Mesenchymal stem cell (in vitro differentiated cells and primary cell): ENCODE measurements around the gene MTRFR.
A peak's percentile ranks its signal among the peaks of the same experiment; 100 is the strongest.
"Not testable (repeated sequence)": the region's sequence is repeated elsewhere in the genome, so short reads cannot be mapped to it uniquely, and the experiment has no call there.

Source experiments
- DNase-seq: peaks from one replicate; pipeline ENCODE4 v3.0.0-alpha.2; 2013
- H2AFZ ChIP-seq: one replicate; pipeline ENCODE4 v1.6.1; 2013; ENCODE audit warnings: low read depth, mild to moderate bottlenecking, control low read depth, inconsistent platforms, low read length, moderate library complexity
- H2AK5ac ChIP-seq: 2 replicates; pipeline ENCODE4 v1.6.1; 2013; ENCODE audit warnings: low read length, moderate library complexity, mild to moderate bottlenecking, inconsistent platforms; ENCODE audit not compliant: severe bottlenecking
- H2BK120ac ChIP-seq: one replicate; pipeline ENCODE4 v1.6.1; 2013; ENCODE audit warnings: low read depth, mild to moderate bottlenecking, inconsistent platforms, low read length, moderate library complexity
- H2BK12ac ChIP-seq, 2 experiments: one replicate each; pipeline ENCODE4 v1.6.1; 2013; ENCODE audit warnings: inconsistent platforms in 2 of 2, low read length in 2 of 2, mild to moderate bottlenecking in 2 of 2, moderate library complexity in 2 of 2, control low read depth in 1 of 2
- H2BK15ac ChIP-seq: one replicate; pipeline ENCODE4 v1.6.1; 2013; ENCODE audit warnings: mild to moderate bottlenecking, low read depth, inconsistent platforms; ENCODE audit not compliant: poor library complexity, severe bottlenecking
- H2BK5ac ChIP-seq: 2 replicates; pipeline ENCODE4 v1.6.1; 2013; ENCODE audit warnings: low read depth, mild to moderate bottlenecking, low read length, control low read depth, inconsistent platforms; ENCODE audit not compliant: poor library complexity, severe bottlenecking
- H3K14ac ChIP-seq, 2 experiments: one replicate each; pipeline ENCODE4 v1.6.1; 2013; ENCODE audit warnings: inconsistent platforms in 2 of 2, low read length in 2 of 2, control low read depth in 1 of 2, mild to moderate bottlenecking in 1 of 2, moderate library complexity in 1 of 2
- H3K18ac ChIP-seq, 2 experiments: one replicate each; pipeline ENCODE4 v1.6.1; 2013; ENCODE audit warnings: inconsistent platforms in 2 of 2, low read length in 2 of 2, control low read depth in 1 of 2, low read depth in 1 of 2, mild to moderate bottlenecking in 1 of 2
- H3K23ac ChIP-seq, 2 experiments: one replicate each; pipeline ENCODE4 v1.6.1; 2013; ENCODE audit warnings: inconsistent platforms in 2 of 2, low read length in 2 of 2, mild to moderate bottlenecking in 2 of 2, moderate library complexity in 2 of 2, control low read depth in 1 of 2
- H3K27ac ChIP-seq: 2 replicates; pipeline ENCODE4 v1.5.1; 2013; ENCODE audit warnings: mild to moderate bottlenecking, moderate library complexity, low read length, control low read depth, inconsistent platforms; ENCODE audit not compliant: poor library complexity, severe bottlenecking
- H3K27me3 ChIP-seq, 2 experiments: 2 replicates each; pipeline versions ENCODE4 v1.6.1 to v1.7.0; 2013; ENCODE audit warnings: low read length in 2 of 2, mild to moderate bottlenecking in 2 of 2, moderate library complexity in 2 of 2, control low read depth in 1 of 2, inconsistent platforms in 1 of 2; ENCODE audit not compliant: control insufficient read depth in 1 of 2, insufficient read depth in 1 of 2
- H3K36me3 ChIP-seq, 2 experiments: 2 replicates each; pipeline versions ENCODE4 v1.6.1 to v1.7.0; 2013; ENCODE audit warnings: low read length in 2 of 2, control low read depth in 1 of 2, inconsistent platforms in 1 of 2, low read depth in 1 of 2, mild to moderate bottlenecking in 1 of 2; ENCODE audit not compliant: insufficient read depth in 2 of 2, control insufficient read depth in 1 of 2
- H3K4ac ChIP-seq, 2 experiments: one replicate each; pipeline ENCODE4 v1.6.1; 2013; ENCODE audit warnings: inconsistent platforms in 2 of 2, low read length in 2 of 2, mild to moderate bottlenecking in 2 of 2, moderate library complexity in 2 of 2, control low read depth in 1 of 2, low read depth in 1 of 2
- H3K4me1 ChIP-seq: 2 replicates; pipeline ENCODE4 v1.6.1; 2013; ENCODE audit warnings: low read depth, low read length, control low read depth; ENCODE audit not compliant: control insufficient read depth, insufficient read depth
- H3K4me2 ChIP-seq: 2 replicates; pipeline ENCODE4 v1.6.1; 2013; ENCODE audit warnings: low read length, mild to moderate bottlenecking, inconsistent platforms; ENCODE audit not compliant: poor library complexity, severe bottlenecking
- H3K4me3 ChIP-seq, 2 experiments: 2 replicates each; pipeline versions ENCODE4 v1.5.1 to v1.7.0; 2013; ENCODE audit warnings: low read length in 2 of 2, mild to moderate bottlenecking in 2 of 2, control low read depth in 1 of 2, low read depth in 1 of 2; ENCODE audit not compliant: insufficient read depth in 1 of 2
- H3K79me1 ChIP-seq: replicated peaks from 2 replicates; pipeline ENCODE4 v1.6.1; 2013; ENCODE audit warnings: mild to moderate bottlenecking, control low read depth, low read length, inconsistent platforms; ENCODE audit not compliant: poor library complexity, severe bottlenecking
- H3K9ac ChIP-seq: 2 replicates; pipeline ENCODE4 v1.7.0; 2013; ENCODE audit warnings: mild to moderate bottlenecking, low read length, moderate library complexity
- H3K9me3 ChIP-seq: 2 replicates; pipeline ENCODE4 v1.7.0; 2013; ENCODE audit warnings: mild to moderate bottlenecking, low read length; ENCODE audit not compliant: control insufficient read depth
- H4K8ac ChIP-seq: one replicate; pipeline ENCODE4 v1.6.1; 2013; ENCODE audit warnings: inconsistent platforms, mild to moderate bottlenecking, low read length, moderate library complexity
- H4K91ac ChIP-seq: one replicate; pipeline ENCODE4 v1.6.1; 2013; ENCODE audit warnings: mild to moderate bottlenecking, low read length, inconsistent platforms
- WGBS: methylation state at CpG from one replicate; pipeline ENCODE4 v1.1.7; 2013; ENCODE audit warnings: mixed read lengths; 5-methylcytosine and 5-hydroxymethylcytosine counted together

Gene MTRFR

GRCh38 chr12:123248996-123249741, 15.9 kb downstream of the MTRFR start:
- H2BK5ac ChIP-seq, H3K4ac ChIP-seq, H2BK12ac ChIP-seq, H4K91ac ChIP-seq, H3K27ac ChIP-seq, H3K9ac ChIP-seq, H4K8ac ChIP-seq, H3K23ac ChIP-seq, H2BK15ac ChIP-seq, DNase-seq, H3K4me1 ChIP-seq, H3K18ac ChIP-seq, H2AFZ ChIP-seq, H3K9me3 ChIP-seq, H3K4me3 ChIP-seq, H3K14ac ChIP-seq, H2BK120ac ChIP-seq, H3K27me3 ChIP-seq, H3K4me2 ChIP-seq, H2AK5ac ChIP-seq: not testable (repeated sequence)
- over 99% methylated on average over 21 of the region's 26 CpGs for WGBS
- H3K36me3 ChIP-seq, result peaks cover 31 to 48% of the 10 kb centered on the region in 2 experiments
- H3K79me1 ChIP-seq, result peaks cover 21% of the 10 kb centered on the region

- no peak overlapping the region for H3K4ac ChIP-seq
- no peak overlapping the region for H2BK5ac ChIP-seq
- no peak overlapping the region for H4K8ac ChIP-seq
- no peak overlapping the region for H3K18ac ChIP-seq
- H3K14ac ChIP-seq, result no peak overlapping the region
- no peak overlapping the region for H3K9ac ChIP-seq
- H2AFZ ChIP-seq, result no peak overlapping the region
- H2BK12ac ChIP-seq, result no peak overlapping the region
- peaks cover 7% of the 10 kb centered on the region for H3K9me3 ChIP-seq
- H3K36me3 ChIP-seq, result peaks cover 44 to 57% of the 10 kb centered on the region in 2 experiments
- peak overlapping the region; percentile 17 for H3K27ac ChIP-seq
- no peak overlapping the region for H3K4me3 ChIP-seq
- H4K91ac ChIP-seq, result no peak overlapping the region
- no peak overlapping the region for H3K4me2 ChIP-seq
- 92% methylated on average over 13 of the region's 13 CpGs for WGBS
- no peak for DNase-seq
- H3K27me3 ChIP-seq, result no peaks in the 10 kb centered on the region
- H2AK5ac ChIP-seq, result peak overlapping the region; percentile 86
- no peak overlapping the region for H3K23ac ChIP-seq
- H2BK15ac ChIP-seq, result no peak overlapping the region
- no peak overlapping the region for H2BK120ac ChIP-seq
- H3K79me1 ChIP-seq, result peaks cover 24% of the 10 kb centered on the region
- H3K4me1 ChIP-seq, result peaks cover 10% of the 10 kb centered on the region
Observed at GRCh38 chr12:123250471-123251383, 17.5 kb downstream of the MTRFR start.

- Histone ChIP-seq H2BK15ac (no peak overlapping the region), H3K4me1 (peaks cover 10% of the 10 kb centered on the region), H3K14ac (no peak overlapping the region), H3K9ac (no peak overlapping the region), H3K27ac (peak overlapping the region; percentile 17), H3K23ac (no peak overlapping the region), H3K4ac (no peak overlapping the region), H4K91ac (no peak overlapping the region), H3K27me3 (no peaks in the 10 kb centered on the region), H3K4me3 (no peak overlapping the region), H2BK5ac (no peak overlapping the region), H2AK5ac (no peak overlapping the region), H2BK12ac (no peak overlapping the region), H4K8ac (no peak overlapping the region), H2AFZ (no peak overlapping the region), H3K4me2 (no peak overlapping the region), H3K79me1 (peaks cover 25% of the 10 kb centered on the region), H3K18ac (no peak overlapping the region), H3K9me3 (peaks cover 7% of the 10 kb centered on the region), H2BK120ac (no peak overlapping the region), H3K36me3 (peaks cover 47 to 64% of the 10 kb centered on the region in 2 experiments)
- DNase-seq, result no peak
- WGBS, result 100% methylated on average over 6 of the region's 8 CpGs
Observed at GRCh38 chr12:123251403-123252076, 18.3 kb downstream of the MTRFR start.

- Histone ChIP-seq H3K36me3 (peaks cover 51 to 70% of the 10 kb centered on the region in 2 experiments), H3K79me1 (peaks cover 25% of the 10 kb centered on the region)
- not testable (repeated sequence) for H3K4me1 ChIP-seq, H3K4me2 ChIP-seq, H2BK5ac ChIP-seq, DNase-seq, H2AFZ ChIP-seq, H2BK12ac ChIP-seq, H3K14ac ChIP-seq, H3K9ac ChIP-seq, H2BK120ac ChIP-seq, H3K4ac ChIP-seq, H4K8ac ChIP-seq, H4K91ac ChIP-seq, H3K27ac ChIP-seq, H2AK5ac ChIP-seq, H3K9me3 ChIP-seq, H3K18ac ChIP-seq, H3K23ac ChIP-seq, H2BK15ac ChIP-seq, H3K27me3 ChIP-seq, H3K4me3 ChIP-seq
- 97% methylated on average over 7 of the region's 9 CpGs for WGBS
Observed at GRCh38 chr12:123252365-123252764, 19.1 kb downstream of the MTRFR start.
